ENCODE data around the gene RNASE13.

- TF ChIP-seq POLR2AphosphoS5 (IDR thresholded peaks at IDR 0.05; ENCODE audit: low read depth) (no peak), CTCF (conservative IDR thresholded peaks at IDR 0.05; ENCODE audit: low read depth in 2 of 2) (no peak), EZH2phosphoT487 (IDR thresholded peaks at IDR 0.05; ENCODE audit: unreplicated experiment) (no peak), STAT1 (IDR thresholded peaks at IDR 0.05; ENCODE audit: unreplicated experiment) (no peak), REST (IDR thresholded peaks at IDR 0.05; ENCODE audit: unreplicated experiment) (no peak), EZH2 (IDR thresholded peaks at IDR 0.05; ENCODE audit: low read depth, unreplicated experiment) (no peak), ZNF462 (CRISPR knock-in tag; IDR thresholded peaks at IDR 0.05) (no peak), JUNB (IDR thresholded peaks at IDR 0.05; ENCODE audit: unreplicated experiment) (no peak), ZNF114 (CRISPR knock-in tag; IDR thresholded peaks at IDR 0.05) (no peak), CREB1 (CRISPR knock-in tag; IDR thresholded peaks at IDR 0.05; ENCODE audit: low read depth) (no peak), ZNF331 (CRISPR knock-in tag; IDR thresholded peaks at IDR 0.05; ENCODE audit: low read depth) (no peak), ETS1 (IDR thresholded peaks at IDR 0.05) (no peak), NANOG (IDR thresholded peaks at IDR 0.05; ENCODE audit: borderline replicate concordance) (no peak)
Observed at GRCh38 chr14:21075719-21076437, 41.3 kb upstream of the RNASE13 start.
